IPS-NIHi7 (cell line): ENCODE measurements around the gene BFAR.
A peak's percentile ranks its signal among the peaks of the same experiment; 100 is the strongest.
"Not testable (repeated sequence)": the region's sequence is repeated elsewhere in the genome, so short reads cannot be mapped to it uniquely, and the experiment has no call there.

ENCODE experiments used
- DNase-seq: peaks from one replicate; pipeline ENCODE4 v3.0.0; 2012; ENCODE audit warnings: mixed read lengths; ENCODE audit errors: extremely low spot score

Gene BFAR, protein sequence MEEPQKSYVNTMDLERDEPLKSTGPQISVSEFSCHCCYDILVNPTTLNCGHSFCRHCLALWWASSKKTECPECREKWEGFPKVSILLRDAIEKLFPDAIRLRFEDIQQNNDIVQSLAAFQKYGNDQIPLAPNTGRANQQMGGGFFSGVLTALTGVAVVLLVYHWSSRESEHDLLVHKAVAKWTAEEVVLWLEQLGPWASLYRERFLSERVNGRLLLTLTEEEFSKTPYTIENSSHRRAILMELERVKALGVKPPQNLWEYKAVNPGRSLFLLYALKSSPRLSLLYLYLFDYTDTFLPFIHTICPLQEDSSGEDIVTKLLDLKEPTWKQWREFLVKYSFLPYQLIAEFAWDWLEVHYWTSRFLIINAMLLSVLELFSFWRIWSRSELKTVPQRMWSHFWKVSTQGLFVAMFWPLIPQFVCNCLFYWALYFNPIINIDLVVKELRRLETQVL

DNA sequence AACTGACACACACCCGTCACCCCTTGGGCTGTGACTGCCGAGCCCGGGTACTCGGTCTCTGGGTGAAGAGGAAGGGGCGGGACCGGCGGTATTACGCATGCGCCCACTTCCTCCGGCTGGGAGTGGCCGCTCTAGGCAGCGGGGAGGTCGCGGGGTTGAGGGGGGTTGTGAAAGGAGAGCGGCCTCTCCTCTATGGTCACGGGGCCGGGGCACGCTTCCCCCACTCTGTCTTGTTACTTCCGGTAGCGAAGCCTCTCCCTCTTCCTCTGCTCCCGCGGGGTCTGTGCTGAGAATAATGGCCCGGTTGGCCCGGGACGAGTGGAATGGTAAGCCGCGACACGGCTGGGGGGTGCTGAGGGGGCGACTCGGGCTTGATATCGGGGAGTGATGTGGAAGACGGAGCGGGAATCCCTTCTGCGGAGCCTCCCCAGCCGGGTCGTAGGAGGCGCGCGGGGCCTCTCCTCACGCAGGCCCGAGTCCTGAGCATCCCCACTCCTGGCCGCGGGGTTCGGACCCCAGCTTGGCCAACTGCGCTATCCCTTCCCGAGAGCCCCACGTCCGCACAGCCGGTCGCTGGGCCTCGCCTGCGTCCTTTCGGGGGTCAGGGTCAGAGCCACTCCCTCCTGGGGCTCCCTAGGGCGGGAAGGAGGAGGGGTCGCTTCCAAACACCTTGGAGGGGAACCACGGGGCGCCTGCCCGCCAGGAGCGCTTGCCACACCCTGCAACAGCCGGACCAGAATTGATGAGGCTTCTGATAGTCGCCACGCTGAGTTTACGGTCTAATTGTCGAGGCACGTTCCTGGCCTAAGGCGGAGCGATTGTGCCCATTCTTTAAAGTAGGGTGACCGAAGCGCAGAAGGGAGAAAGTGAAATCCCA is at the start of gene BFAR:
Gene BFAR (plus strand): TSS at position 259 of the 877 bp plus-strand sequence. CDS start 11,396 bp downstream, outside the sequence.
- peak; percentile 94 for DNase-seq

DNA sequence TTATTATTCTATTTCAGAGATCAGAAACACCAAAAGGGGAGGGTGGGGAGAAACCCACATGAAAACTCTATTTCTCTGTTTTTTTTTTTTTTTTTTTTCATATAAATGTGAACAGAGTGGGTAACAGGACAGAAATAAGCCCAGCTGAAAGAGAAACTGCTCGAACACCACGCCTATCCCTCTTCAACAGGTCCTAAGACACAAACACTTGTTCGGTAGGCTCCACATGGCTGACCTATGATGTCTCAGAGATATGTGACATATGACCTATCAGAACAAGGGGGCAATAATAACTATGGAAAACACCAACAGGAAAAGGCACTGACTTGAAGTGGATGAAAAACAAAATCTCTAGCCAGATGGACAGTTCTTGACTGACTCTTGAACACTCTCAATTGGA is 47.5 kb upstream of the BFAR start:
- DNase-seq, result no peak

DNA sequence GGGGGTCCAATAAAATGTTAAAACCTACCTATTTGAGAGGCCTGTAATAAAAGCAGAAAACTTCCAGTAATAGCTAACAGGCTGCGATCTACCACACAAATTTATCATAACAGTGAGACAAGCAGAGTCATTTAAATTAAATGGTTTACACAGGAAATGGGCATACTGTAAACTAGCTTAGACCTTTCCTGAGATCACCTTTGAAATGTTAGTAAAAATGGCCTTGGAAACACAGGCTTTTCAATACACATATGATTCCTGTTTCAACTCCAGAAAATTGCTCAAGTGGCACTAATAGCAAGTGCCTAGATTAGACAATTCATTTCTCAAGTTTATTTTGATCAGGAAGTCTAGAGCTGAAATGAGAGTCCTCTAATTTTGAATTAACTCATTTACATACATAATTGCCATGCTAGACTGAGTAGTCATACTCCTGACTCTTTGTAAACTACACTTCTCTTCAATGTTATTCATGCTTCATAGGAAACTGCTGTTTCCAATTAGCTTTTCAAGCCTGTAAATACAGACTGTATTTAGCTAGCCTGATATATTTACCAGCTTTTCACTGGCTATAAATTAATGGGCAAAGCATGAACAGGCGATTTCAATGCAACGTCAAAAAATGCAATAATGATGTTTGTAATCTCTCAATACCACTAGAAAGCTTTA is 46.0 kb upstream of the BFAR start:
- no peak for DNase-seq

DNA sequence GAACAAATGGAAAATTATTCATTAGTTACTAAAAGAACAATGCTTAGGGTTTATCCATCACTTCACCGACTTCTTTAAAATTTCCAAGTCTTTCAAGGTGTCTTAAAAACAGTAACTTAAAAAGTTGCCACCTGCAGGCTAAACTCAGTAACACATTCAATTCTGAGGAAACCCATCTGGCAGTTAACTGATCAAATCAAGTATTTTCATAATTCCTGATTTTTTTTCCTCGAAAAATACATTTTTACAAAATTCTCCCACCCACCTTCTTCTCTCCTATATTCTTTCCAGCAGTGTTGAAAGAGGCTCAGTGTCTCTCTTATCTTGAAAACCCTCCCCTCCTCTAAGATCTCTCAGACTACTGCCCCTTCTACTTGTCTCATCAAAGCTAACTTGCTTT is 32.6 kb upstream of the BFAR start:
- peak; percentile 26 for DNase-seq

DNA sequence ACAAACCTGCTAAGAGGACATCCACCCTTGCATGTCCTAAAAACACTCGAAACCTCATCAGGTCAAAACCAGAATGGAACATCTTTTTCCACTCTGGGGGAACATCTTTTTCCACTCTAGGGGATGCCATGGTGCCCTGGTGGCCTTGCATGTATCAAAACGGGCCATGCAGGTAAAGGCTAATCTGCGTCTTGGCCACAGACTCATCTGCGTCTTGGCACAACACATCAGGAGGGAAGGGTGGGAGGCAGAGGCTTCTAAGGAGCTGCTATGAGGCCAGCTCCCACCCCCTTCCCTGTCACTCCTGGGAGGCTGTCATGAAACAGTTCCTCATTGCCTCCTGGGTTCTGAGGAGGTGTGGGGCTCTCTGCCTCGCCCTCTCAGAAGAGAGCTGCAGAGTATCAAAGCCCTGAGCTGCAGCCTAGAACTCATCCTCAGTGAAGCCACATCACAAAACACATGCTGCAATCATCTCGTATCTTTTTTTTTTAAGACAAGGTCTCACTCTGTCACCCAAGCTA is 30.2 kb upstream of the BFAR start:
- DNase-seq, result no peak

DNA sequence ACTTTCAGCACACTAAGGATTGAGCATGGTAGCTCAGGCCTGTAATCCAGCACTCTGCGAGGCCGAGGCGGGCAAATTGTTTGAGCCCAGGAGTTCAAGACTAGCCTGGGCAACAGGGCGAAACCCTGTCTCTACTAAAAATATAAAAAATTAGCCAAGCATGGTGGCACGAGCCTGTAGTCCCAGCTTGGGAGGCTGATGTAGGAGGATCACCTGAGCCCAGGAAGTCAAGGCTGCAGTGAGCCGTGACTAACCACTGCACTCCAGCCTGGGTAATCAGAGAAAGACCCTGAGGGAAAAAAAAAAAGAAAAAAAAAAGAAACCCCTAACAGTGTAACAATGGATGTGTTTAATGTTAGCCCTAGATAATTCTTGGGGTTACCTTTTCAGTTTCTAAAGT is 26.6 kb upstream of the BFAR start:
- DNase-seq, result no peak

DNA sequence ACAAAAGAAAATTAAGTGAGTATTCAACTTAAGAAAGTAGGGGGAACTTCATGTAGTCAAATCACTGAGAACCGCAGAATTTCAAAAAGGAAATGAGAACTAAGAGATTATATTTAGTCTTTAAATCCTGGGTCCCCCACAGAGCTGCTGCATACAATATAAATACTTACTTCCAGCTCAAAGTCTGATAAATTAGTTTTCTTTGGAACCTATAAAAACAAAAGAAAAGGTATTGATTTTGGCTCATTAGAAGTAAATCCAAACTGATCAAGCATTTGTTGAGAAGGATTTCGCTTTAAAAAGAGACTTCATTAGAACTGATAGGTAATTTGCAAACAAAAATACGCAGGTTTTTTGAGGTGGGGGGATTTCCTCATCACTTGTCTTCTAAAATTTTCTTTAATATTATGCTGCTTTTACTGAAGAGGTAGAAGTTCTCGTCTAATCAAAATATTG is 24.6 kb upstream of the BFAR start:
- DNase-seq, result no peak

DNA sequence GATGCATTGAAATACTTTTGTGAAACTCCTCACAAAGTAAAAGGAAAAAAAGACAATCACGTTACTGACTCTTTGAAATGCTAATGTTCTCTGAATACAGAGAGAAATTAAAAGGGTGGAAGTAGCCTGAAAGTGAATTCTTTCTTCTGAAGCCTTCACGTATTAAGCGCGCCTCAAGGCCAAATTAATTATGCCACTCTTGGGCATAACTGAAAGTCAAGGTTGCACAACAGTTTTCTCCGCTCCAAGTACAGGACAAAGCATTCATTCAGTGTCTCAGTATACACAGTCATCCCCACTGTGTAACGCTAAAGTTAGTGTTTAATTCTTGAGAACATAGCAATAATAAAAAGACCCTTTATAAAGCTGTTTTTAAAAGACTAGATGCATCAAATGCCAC is 24.1 kb upstream of the BFAR start:
- no peak for DNase-seq

DNA sequence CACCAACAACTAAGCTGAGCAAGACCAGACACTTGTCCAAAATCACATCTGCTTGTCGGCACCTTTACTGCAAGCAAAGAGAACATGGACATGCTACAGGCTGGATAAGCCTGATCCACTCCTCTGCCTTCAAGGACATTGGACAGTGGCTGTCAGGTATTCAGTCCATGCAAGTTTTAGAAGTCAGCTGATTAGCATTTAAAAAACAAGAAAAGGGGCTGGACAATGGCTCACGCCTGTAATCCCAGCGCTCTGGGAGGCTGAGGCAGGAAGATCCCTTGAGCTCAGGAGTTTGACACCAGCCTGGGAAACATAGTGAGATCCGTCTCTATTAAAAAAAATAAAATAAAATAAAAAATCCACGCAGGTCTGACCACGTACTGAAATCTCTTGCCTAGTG is 23.0 kb upstream of the BFAR start:
- no peak for DNase-seq

DNA sequence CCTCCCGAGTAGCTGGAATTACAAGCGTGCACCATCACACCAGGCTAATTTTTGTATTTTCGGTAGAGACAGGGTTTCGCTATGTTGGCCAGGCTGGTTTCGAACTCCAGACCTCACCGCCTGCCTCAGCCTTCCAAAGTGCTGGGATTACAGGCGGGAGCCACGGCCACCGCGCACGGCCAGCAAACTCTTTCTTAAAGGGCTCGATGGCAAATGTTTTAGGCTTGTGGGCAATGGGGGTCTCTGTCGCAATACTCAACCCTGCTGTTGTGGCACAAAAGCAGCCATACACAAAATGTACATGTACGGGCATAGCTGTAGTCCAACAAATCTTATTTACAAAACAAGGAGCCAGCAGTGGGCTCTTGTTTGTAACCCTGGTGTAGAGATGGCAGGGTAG is 21.1 kb upstream of the BFAR start:
- DNase-seq, result no peak

DNA sequence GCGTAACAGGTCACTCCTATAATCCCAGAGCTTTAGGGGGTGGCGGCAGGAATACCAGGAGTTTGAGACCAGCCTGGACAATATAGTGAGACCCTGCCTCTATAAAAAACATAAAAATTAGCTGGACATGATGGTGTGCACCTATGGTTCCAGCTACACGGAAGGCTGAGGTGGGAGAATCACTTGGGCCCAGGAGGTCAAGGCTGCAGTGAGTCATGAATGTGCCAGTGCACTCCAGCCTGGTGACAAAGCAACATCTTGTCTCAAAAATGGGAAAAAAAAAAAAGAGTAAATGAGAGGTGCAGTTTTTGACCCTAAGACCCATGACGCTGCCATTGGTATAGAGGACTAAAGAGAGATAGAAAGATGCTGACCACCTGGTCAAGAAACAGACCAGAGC is 18.8 kb upstream of the BFAR start:
- DNase-seq, result no peak

DNA sequence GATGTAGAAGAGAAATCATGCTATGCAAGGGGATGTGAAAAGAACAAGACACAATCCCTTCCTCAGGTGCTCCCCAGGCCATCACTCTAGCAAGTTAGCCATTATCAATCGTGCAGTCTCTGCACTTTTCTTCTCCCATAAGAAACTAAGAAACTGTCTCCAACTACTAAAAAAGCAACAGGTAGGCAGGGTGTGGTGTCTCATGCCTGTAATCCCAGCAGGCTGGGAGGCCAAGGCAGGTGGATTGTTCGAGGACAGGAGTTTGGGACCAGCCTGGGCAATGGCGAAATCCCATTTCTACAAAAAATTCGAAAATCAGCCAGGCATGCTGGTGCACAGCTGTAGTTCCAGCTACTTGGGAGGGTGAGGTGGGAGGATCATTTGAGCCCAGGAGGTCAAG is 16.5 kb upstream of the BFAR start:
- DNase-seq, result no peak

DNA sequence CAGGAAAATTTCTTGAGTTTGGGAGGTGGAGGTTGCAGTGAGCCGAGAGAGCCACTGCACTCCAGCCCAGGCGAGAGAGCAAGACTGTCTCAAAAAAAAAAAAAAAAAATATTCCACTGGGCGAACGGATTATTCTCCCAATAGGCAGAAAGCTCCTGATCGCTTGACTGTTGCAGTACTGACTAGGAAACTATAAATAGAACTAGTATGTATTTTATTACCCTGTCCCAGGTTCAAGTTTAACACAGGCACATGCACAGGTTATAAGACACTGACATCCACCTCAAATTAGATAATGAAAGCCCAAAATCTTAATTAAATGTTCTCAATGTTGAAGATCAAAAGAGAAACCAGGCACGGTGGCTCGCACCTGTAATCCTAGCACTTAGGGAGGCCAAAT is 14.2 kb upstream of the BFAR start:
- DNase-seq, result no peak

DNA sequence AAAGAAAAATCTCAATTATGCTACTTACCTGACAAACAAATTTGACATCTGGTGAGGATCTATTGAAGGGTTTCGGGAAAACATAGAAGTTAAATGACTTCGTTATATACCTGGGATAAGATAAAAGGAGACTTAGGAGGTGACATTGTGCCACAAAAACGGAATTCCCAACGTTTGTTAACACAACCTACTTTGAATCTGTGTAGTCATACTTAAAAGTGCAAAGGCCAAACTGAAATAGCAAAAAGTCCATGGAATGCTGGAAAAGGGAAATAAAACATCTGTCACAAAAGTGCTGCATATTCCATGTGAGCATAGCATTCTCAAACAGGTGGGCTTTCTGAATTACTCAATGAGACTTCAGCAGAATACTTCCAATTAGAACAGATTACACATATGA is 5.7 kb upstream of the BFAR start:
- no peak for DNase-seq

DNA sequence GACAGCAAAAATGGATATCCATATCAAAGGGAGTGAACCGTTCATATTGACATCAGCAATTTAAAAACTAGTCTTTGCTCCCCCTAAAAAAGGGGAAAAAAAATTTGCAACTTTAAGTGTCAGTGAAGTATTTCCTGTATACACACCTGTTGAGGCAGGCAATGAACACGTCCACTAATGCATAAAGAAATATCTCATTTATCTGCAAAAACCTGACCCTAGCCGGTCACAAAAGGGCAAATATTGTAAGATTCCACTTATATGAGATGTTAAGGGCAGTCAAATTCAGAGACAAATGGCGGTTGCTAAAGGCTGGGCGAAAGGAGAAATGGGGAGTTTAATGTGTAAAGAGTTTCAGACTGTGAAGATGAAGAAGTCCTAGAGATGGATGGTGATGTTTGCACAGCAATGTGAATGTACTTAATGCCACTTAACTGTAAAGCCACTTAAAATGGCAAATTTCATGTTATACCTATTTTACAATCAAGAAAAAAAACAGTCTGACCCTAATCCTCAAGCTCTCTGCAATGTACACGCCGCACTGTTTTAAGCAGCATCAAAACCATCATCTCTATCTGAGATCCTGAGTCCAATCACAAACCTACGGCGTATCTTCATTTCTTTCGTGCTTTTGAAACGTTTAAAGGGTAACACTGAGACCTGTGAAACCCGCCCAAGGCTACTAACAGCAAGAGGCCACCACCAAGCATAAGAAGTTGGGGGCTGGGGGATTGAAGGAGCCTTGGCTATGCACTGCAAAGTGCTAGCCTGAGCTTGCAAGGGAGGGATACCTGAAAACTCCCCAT is 3.7 kb upstream of the BFAR start:
- peak; percentile 34 for DNase-seq

DNA sequence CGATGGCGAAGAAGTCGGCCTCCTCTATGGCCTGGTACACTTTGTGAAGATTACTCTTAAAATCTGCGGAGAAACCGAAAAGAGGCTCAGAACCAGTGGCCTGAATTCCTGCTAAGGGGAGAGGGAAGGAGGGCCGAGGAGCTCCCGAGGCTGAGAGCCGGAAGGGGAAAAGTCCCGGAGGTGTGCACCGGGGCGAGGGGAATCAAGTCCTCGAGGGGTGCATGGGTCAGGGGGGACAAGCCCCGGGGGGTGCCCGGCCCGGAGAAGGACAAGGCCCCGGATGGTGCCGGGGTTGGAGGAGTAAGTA is 3.2 kb upstream of the BFAR start:
- DNase-seq, result peak; percentile 40

DNA sequence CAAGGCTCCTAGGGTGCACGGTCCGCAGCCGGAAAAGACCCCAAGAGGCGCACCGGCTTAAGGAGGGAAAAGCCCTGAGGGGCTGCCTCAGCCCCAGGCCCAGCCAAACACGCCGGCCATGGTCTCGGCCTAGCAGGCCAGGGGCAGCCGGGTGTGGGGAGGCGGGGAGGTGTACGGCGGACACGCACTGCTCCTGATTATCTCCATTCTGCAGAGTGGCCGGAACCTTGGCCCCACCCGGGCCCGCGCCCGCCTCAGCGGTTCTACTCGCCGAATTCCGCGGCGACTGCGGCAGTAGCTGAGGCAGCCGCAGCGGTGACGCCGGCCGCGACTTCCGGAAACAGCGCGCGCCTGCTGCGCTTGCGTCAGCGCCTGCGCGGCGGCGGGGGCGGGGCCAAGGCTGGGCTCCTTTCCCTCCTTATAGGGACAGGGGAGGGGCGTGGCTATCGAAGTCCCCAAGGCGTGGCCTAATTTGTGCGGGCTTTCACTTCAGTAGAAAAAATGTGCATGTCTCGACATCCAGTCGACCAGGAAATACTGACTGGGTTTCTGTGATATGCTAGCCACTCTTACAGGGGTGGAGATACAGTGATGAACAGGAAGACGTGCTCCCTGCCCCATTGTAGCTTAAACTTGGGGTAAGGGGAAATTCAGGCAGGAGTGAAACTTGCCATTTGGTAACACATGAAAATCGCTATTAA is 2.7 kb upstream of the BFAR start, which contains the start of gene PARN:
Gene PARN (minus strand): TSS at position 342 of the 701 bp plus-strand sequence. CDS start 135 bp downstream, at position 207.
- peak; percentile 98 for DNase-seq

DNA sequence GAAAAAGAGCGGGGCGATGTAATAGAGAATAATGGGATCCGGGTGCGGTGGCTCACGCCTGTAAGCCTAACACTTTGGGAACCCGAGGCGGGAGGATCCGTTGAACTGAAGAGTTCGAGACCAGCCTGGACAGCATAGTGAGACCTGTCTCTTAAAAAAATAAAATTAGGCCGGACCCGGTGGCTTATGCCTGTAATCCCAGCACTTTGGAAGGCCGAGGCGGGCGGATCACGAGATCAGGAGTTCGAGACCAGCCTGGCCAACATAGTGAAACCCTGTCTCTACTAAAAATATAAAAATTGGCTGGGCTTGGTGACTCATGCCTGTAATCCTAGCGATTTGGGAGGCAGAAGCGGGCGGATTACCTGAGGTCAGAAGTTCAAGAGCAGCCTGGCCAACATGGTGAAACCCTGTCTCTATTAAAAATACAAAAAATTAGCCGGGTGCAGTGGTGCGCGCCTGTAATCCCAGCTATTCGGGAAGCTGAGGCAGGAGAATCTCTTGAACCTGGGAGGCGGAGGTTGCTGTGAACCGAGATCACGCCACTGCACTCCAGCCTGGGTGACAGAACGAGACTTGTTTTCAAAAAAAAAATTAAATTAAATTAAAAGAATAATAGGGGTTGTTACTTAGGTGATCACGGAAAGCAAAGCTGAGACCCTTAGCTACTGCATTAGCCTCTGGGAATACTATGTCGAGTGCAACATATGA is 2.0 kb upstream of the BFAR start:
- DNase-seq, result not testable (repeated sequence)

DNA sequence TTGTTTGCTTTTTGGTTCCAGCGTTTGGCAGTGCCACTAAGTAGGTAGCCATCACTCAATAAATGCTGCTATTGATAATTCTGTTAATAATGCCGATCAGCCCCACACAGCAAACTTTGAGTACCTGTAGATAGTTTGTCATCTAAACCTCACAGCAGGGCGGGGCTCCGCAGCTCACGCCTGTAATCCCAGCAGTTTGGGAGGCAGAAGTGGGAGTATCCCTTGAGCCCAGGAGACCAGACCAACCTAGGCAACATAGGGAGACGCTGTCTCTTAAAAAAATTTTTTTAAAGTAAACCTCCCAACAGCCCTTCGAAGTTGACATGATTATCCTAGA is 1.6 kb downstream of the BFAR start:
- no peak for DNase-seq
